WTC11 (cell line): ENCODE data around the gene EVC2. TPM values are rescaled to one million over a fixed set of nuclear protein-coding genes. Genes with fewer than 3 reads are reported as not detected.

Experiments used
- ATAC-seq: fragments of 200-7000 bp; cut with Tn5 transposase; 2 replicates; pipeline ENCODE4 v1.10.0; 2021; ENCODE audit warnings: mild to moderate bottlenecking, moderate library complexity
- CTCF ChIA-PET: fragments of 300-600 bp; sonication (Branson Sonifier 250); formaldehyde crosslinking; loops from one replicate; lab custom pipeline; 2021; ENCODE audit warnings: antibody characterized with exemption; lab: Charles Lee
- POLR2A ChIA-PET: fragments of 350-600 bp; sonication (Branson Sonifier 250); formaldehyde crosslinking; loops from one replicate; lab custom pipeline; 2021; ENCODE audit warnings: antibody characterized with exemption; lab: Charles Lee
- DNase-seq: peaks from one replicate; pipeline ENCODE4 v3.0.0; 2021; ENCODE audit warnings: low spot score
- H3K27ac Mint-ChIP-seq: 2 replicates; pipeline ENCODE4 v1.8.0; 2021; ENCODE audit warnings: mixed read lengths
- H3K27me3 Mint-ChIP-seq: 2 replicates; pipeline ENCODE4 v1.8.0; 2021; ENCODE audit warnings: low read depth, mild to moderate bottlenecking, moderate library complexity, mixed read lengths
- H3K36me3 Mint-ChIP-seq: 2 replicates; pipeline ENCODE4 v1.8.0; 2021; ENCODE audit warnings: mixed read lengths
- H3K4me1 Mint-ChIP-seq: 2 replicates; pipeline ENCODE4 v1.8.0; 2022; ENCODE audit warnings: mixed read lengths
- H3K4me3 Mint-ChIP-seq: 2 replicates; pipeline ENCODE4 v1.8.0; 2021; ENCODE audit warnings: mild to moderate bottlenecking, moderate library complexity, mixed read lengths
- H3K9me3 Mint-ChIP-seq: 2 replicates; pipeline ENCODE4 v1.8.0; 2021; ENCODE audit warnings: mixed read lengths
- AFF4 ChIP-seq: sonication (generic); formaldehyde crosslinking; IDR thresholded peaks from 2 replicates; pipeline ENCODE4 v1.8.1; 2023; ENCODE audit warnings: mild to moderate bottlenecking, missing genetic modification reagents, borderline replicate concordance
- CBFB ChIP-seq: sonication (generic); formaldehyde crosslinking; IDR thresholded peaks from 2 replicates; pipeline ENCODE4 v1.8.1; 2022; ENCODE audit warnings: mild to moderate bottlenecking, low read depth, missing genetic modification reagents
- CDX4 ChIP-seq: fragments of 250-450 bp; sonication (Bioruptor Pico); IDR thresholded peaks from 2 replicates; pipeline ENCODE4 v1.9.0; 2021; ENCODE audit warnings: moderate library complexity, mild to moderate bottlenecking, inconsistent platforms, borderline replicate concordance
- ELF4 ChIP-seq: sonication (generic); formaldehyde crosslinking; IDR thresholded peaks from 2 replicates; pipeline ENCODE4 v1.8.1; 2022; ENCODE audit warnings: low read depth, mild to moderate bottlenecking, moderate library complexity, missing genetic modification reagents
- ETV6 ChIP-seq: sonication (generic); formaldehyde crosslinking; IDR thresholded peaks from 2 replicates; pipeline ENCODE4 v1.8.1; 2022; ENCODE audit warnings: mild to moderate bottlenecking, missing genetic modification reagents
- FOXJ3 ChIP-seq: sonication (generic); formaldehyde crosslinking; IDR thresholded peaks from 2 replicates; pipeline ENCODE4 v1.9.0; 2021; ENCODE audit warnings: missing genetic modification reagents, mild to moderate bottlenecking, borderline replicate concordance
- GABPB1 ChIP-seq: sonication (generic); formaldehyde crosslinking; IDR thresholded peaks from 2 replicates; pipeline ENCODE4 v1.8.1; 2023; ENCODE audit warnings: mild to moderate bottlenecking, missing genetic modification reagents
- GRHL2 ChIP-seq: fragments of 250-450 bp; sonication (Bioruptor Pico); IDR thresholded peaks from 2 replicates; pipeline ENCODE4 v1.8.0; 2022; ENCODE audit warnings: mild to moderate bottlenecking, moderate library complexity; ENCODE audit not compliant: insufficient replicate concordance, severe bottlenecking
- HMGA2 ChIP-seq: fragments of 250-450 bp; sonication (Bioruptor Pico); IDR thresholded peaks from 2 replicates; pipeline ENCODE4 v1.4.0; 2021; ENCODE audit warnings: mild to moderate bottlenecking, moderate library complexity
- MLX ChIP-seq: sonication (generic); formaldehyde crosslinking; IDR thresholded peaks from 2 replicates; pipeline ENCODE4 v1.8.1; 2023; ENCODE audit warnings: mild to moderate bottlenecking, missing genetic modification reagents, moderate library complexity
- MXD4 ChIP-seq: fragments of 250-450 bp; sonication (Bioruptor Pico); IDR thresholded peaks from 2 replicates; pipeline ENCODE4 v1.8.0; 2021; ENCODE audit warnings: mild to moderate bottlenecking, moderate library complexity, borderline replicate concordance
- NR3C1 ChIP-seq: sonication (generic); formaldehyde crosslinking; conservative IDR thresholded peaks from 2 replicates; pipeline ENCODE4 v1.8.1; 2023; ENCODE audit warnings: low read depth, mild to moderate bottlenecking, missing genetic modification reagents
- ZNF138 ChIP-seq: sonication (generic); formaldehyde crosslinking; conservative IDR thresholded peaks from 2 replicates; pipeline ENCODE4 v1.8.1; 2022; ENCODE audit warnings: mild to moderate bottlenecking, moderate library complexity, missing genetic modification reagents
- ZNF219 ChIP-seq: sonication (generic); formaldehyde crosslinking; IDR thresholded peaks from 2 replicates; pipeline ENCODE4 v1.8.0; 2023; ENCODE audit warnings: missing genetic modification reagents, mild to moderate bottlenecking, borderline replicate concordance
- ZNF317 ChIP-seq: sonication (generic); formaldehyde crosslinking; IDR thresholded peaks from 2 replicates; pipeline ENCODE4 v1.8.1; 2023; ENCODE audit warnings: low read depth, mild to moderate bottlenecking, moderate library complexity, missing genetic modification reagents, borderline replicate concordance
- ZNF396 ChIP-seq: fragments of 250-450 bp; sonication (Bioruptor Pico); IDR thresholded peaks from 2 replicates; pipeline ENCODE4 v1.8.0; 2021; ENCODE audit warnings: mild to moderate bottlenecking, moderate library complexity, borderline replicate concordance
- total RNA-seq: library from RNA; stranded (reverse); gene quantifications from 3 replicates; pipeline ENCODE4 v1.2.3, GENCODE V29; 2021
- TF ChIP-seq, protein P1 (sequence below): fragments of 250-450 bp; sonication (Bioruptor Pico); IDR thresholded peaks from 2 replicates; pipeline ENCODE4 v2.1.2; 2022; ENCODE audit warnings: mild to moderate bottlenecking, moderate library complexity
- TF ChIP-seq, protein P2 (sequence below): sonication (generic); formaldehyde crosslinking; IDR thresholded peaks from 2 replicates; pipeline ENCODE4 v1.8.1; 2022; ENCODE audit warnings: mild to moderate bottlenecking, moderate library complexity, missing genetic modification reagents

Gene EVC2
- total RNA-seq, 1 experiment from 2014 or later = 4.8 TPM

DNA sequence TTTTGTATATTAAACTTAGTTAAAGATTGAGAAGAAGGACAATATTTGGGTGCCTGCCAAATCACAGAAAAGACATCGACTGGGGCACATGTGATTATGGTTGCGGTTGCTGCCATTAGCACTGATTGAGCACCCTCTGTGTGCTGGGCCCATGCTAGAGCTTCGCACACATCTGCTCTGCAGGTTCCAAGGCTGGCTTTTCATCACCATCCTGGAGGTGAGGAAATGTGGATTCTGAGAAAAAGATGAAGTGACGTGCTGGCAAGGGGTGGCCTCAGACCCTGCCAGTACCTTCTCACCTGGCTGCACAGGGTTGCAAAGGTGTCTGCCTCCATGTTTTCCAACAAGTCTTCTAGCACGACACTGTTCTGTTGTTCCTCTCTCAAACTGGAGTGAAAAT is 134.0 kb downstream of the EVC2 start (continued):
- TF ChIP-seq AFF4 (CRISPR knock-in tag) = no peak
- no peak for TF ChIP-seq ETV6
- no peak for TF ChIP-seq GABPB1
- no peak for TF ChIP-seq ZNF219 (CRISPR knock-in tag)
- TF ChIP-seq, protein P1, sequence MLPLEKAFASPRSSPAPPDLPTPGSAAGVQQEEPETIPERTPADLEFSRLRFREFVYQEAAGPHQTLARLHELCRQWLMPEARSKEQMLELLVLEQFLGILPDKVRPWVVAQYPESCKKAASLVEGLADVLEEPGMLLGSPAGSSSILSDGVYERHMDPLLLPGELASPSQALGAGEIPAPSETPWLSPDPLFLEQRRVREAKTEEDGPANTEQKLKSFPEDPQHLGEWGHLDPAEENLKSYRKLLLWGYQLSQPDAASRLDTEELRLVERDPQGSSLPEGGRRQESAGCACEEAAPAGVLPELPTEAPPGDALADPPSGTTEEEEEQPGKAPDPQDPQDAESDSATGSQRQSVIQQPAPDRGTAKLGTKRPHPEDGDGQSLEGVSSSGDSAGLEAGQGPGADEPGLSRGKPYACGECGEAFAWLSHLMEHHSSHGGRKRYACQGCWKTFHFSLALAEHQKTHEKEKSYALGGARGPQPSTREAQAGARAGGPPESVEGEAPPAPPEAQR = no peak
- no peak for TF ChIP-seq HMGA2 (CRISPR knock-in tag)
- no peak for TF ChIP-seq MXD4 (CRISPR knock-in tag)
- TF ChIP-seq MLX (CRISPR knock-in tag) = no peak
- no peak for TF ChIP-seq ZNF138 (CRISPR knock-in tag)
- TF ChIP-seq, all 79 proteins: peak for 0

GRCh38 chr4:5573965-5574364 is 134.4 kb downstream of the EVC2 start:
- no peaks in the 10 kb centered on the region for H3K27me3 Mint-ChIP-seq
- CTCF ChIA-PET = no interaction called here
- TF ChIP-seq FOXJ3 (CRISPR knock-in tag) (no peak), MLX (CRISPR knock-in tag) (no peak), ZNF396 (CRISPR knock-in tag) (no peak), CDX4 (CRISPR knock-in tag) (no peak), GRHL2 (no peak), ZNF317 (CRISPR knock-in tag) (no peak), CBFB (CRISPR knock-in tag) (no peak), NR3C1 (CRISPR knock-in tag) (no peak), ZNF219 (CRISPR knock-in tag) (no peak), ELF4 (CRISPR knock-in tag) (no peak)
- TF ChIP-seq, protein P2, sequence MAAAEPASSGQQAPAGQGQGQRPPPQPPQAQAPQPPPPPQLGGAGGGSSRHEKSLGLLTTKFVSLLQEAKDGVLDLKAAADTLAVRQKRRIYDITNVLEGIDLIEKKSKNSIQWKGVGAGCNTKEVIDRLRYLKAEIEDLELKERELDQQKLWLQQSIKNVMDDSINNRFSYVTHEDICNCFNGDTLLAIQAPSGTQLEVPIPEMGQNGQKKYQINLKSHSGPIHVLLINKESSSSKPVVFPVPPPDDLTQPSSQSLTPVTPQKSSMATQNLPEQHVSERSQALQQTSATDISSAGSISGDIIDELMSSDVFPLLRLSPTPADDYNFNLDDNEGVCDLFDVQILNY = no peak
- TF ChIP-seq, all 79 proteins: peak for 0
- H3K9me3 Mint-ChIP-seq = no peaks in the 10 kb centered on the region
- H3K36me3 Mint-ChIP-seq = peaks cover 21% of the 10 kb centered on the region
- H3K4me1 Mint-ChIP-seq = peaks cover 4% of the 10 kb centered on the region
- POLR2A ChIA-PET = no interaction called here
- H3K27ac Mint-ChIP-seq = no peak overlapping the region
- no peak for ATAC-seq
- DNase-seq = no peak
- H3K4me3 Mint-ChIP-seq = no peak overlapping the region
